Fibroblast of lung (primary cell): Measurements from ENCODE around the gene CD48.

Source experiments
- EZH2 ChIP-seq: IDR thresholded peaks from 2 replicates; pipeline ENCODE4 v1.5.1; 2012; ENCODE audit warnings: low read length, control low read depth, mild to moderate bottlenecking; ENCODE audit errors: missing control alignments
- TF ChIP-seq, protein P1 (sequence below), 2 donors: IDR thresholded peaks in 1 of 2; conservative IDR thresholded peaks in 1 of 2; 1 replicate in 1 of 2; 2 replicates in 1 of 2; pipeline ENCODE4 v1.5.1; 2011 to 2012; ENCODE audit warnings: low read length in 2 of 2, control low read depth in 1 of 2, inconsistent platforms in 1 of 2, low read depth in 1 of 2, mild to moderate bottlenecking in 1 of 2

DNA sequence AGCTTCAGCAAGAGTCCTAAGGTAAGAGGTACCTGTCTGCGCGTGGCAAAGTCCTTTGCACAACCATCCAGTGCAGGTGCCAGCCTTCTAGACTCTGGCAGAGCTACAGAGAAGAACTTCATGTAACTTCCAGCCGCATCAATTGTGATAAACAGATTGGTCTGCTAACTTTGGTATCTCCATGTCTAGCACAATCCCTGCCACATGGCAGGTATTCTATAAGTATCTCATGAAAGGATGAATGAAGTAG, 29.8 kb downstream of the CD48 start:
- TF ChIP-seq, protein P1, sequence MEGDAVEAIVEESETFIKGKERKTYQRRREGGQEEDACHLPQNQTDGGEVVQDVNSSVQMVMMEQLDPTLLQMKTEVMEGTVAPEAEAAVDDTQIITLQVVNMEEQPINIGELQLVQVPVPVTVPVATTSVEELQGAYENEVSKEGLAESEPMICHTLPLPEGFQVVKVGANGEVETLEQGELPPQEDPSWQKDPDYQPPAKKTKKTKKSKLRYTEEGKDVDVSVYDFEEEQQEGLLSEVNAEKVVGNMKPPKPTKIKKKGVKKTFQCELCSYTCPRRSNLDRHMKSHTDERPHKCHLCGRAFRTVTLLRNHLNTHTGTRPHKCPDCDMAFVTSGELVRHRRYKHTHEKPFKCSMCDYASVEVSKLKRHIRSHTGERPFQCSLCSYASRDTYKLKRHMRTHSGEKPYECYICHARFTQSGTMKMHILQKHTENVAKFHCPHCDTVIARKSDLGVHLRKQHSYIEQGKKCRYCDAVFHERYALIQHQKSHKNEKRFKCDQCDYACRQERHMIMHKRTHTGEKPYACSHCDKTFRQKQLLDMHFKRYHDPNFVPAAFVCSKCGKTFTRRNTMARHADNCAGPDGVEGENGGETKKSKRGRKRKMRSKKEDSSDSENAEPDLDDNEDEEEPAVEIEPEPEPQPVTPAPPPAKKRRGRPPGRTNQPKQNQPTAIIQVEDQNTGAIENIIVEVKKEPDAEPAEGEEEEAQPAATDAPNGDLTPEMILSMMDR (conservative IDR thresholded peaks at IDR 0.05 in 1 of 2, IDR thresholded peaks at IDR 0.05 in 1 of 2; ENCODE audit: low read depth in 1 of 2, low read length in 2 of 2): no peak
- TF ChIP-seq EZH2: no peak
